Stimulated activated CD4-positive, alpha-beta T cell treated with anti-CD3 and anti-CD28 coated beads, Interleukin-2, amount 100 ng/mL, for 4 hours (primary cell): ENCODE measurements around the gene OR1F1.
"Not testable (repeated sequence)": the region's sequence is repeated elsewhere in the genome, so short reads cannot be mapped to it uniquely, and the experiment has no call there.

ENCODE experiments used
- DNase-seq: peaks from one replicate; pipeline ENCODE4 v3.0.0-alpha.2; 2020; ENCODE audit warnings: low read depth

The OR1F1 gene

DNA sequence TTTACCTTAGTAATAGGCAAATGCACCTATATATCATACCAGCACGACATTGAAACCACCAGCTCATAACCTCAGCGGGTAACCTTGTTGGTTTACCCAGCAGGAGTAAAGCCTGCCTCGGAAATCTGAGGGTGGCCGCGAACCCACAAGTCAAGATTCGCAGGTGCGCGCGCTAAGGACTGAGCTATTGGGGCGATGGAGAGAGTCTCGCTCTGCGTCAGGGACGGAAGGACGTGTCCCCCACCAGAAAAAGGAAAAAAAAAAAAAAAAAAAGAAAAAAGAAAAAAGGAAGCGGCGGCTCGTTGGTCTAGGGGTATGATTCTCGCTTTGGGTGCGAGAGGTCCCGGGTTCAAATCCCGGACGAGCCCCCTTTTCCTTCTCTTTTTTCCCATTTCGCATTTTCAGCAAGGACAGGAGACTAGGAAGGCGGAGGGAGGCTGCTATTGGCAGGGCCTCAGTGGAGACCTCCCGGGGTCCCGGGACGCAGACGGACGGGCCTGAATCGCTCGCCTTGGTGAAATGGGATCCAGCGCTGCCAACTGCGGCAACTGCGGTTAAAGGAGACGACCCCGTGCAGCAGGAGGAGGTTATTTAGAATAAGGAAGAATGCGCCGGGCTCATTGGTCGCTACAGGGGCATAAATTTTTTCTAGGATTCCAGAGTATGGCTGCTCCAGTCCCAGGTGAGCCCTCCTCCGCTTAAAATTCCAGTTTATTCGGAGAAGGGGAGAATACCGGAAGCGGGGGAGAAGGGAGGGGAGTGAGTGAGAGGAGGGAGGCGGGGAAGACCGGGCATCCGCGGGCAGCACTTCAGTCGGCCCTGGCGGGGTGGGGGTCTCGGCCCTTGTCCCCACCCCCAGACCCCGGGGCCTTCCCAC, at the start of gene OR1F1:
Gene OR1F1 (plus strand): TSS at position 407 of the 877 bp plus-strand sequence.
- peak; percentile 36 for DNase-seq

DNA sequence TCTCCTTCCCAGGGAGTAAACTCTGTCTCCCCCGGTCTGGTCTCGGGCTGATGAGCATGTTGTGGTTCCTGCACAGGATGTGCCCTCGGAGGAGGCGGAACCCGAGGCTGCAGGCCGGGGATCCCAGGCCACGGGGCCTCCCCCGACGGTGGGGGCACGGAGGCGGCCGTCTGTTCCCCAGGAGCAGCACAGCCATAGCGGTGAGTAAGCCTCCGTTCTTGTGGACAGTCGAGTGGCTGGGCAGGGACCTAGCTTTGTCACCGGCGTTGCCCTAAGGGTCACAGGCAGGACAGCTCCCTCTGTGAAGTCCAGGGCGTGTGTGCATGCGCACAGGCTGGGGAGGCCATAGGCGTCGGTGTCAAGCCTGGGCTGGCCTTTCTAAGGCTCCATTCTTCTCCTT, 49.7 kb upstream of the OR1F1 start:
- DNase-seq, result no peak

DNA sequence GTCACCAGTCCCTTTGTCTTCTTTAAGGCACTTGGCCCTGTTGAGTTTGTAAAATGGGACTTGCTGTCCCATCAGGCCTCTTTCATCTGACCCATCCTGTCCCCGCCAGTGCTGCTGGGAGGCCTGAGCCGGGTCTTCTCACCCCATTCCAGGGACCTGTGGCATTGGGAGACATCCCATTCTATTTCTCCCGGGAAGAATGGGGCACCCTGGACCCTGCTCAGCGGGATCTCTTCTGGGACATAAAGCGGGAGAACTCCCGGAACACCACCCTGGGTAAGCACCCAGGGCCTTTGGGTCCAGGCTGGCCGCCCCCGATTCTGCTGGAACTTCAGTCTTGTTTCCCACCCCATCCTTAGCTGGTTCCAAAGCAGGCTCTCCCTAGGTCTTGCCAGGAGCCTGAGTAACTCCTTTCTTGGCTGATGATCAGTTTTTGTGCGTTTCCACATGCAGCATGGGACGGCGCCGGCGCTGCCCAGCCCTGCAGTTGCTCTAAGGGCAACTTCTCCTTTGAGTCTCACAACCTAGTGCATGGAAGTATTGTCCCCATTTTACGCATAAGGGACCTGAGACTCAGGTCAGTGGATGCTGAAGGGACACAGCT, 49.1 kb upstream of the OR1F1 start:
- DNase-seq, result no peak

DNA sequence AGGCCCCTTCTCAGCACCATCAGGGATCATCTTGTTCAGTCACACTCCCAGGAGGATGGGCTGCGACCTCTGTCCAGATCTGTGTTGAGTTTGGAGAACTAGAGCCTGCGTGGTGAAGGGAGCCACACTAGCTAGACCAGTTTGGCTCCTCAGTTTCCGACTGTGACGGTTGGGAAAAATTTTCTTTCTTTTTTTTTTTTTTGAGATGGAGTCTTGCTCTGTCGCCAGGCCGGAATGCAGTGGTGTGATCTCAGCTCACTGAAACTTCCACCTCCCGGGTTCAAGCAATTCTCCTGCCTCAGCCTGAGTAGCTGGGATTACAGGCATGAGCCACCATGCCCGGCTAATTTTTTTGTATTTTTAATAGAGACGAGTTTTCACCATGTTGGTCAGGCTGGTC, 48.4 kb upstream of the OR1F1 start:
- not testable (repeated sequence) for DNase-seq

DNA sequence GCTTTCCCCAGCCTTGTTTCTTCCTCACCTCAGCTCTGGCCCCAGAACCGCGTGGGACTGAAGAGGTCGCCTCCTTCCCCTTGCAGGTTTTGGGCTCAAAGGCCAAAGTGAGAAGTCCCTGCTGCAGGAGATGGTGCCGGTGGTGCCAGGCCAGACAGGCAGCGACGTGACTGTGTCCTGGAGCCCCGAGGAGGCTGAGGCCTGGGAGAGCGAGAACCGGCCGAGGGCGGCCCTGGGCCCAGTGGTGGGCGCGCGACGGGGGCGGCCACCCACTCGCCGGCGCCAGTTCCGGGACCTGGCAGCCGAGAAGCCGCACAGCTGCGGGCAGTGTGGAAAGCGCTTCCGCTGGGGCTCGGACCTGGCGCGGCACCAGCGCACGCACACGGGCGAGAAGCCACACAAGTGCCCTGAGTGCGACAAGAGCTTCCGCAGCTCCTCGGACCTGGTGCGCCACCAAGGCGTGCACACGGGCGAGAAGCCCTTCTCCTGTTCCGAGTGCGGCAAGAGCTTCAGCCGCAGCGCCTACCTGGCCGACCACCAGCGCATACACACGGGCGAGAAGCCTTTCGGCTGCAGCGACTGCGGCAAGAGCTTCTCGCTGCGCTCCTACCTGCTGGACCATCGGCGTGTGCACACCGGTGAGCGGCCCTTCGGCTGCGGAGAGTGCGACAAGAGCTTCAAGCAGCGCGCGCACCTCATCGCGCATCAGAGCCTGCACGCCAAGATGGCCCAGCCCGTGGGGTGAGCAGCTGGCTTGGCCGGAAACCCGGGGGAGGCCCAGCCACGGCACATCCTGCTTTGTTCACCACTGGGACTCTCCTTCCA, 47.2 kb upstream of the OR1F1 start:
- DNase-seq, result no peak

DNA sequence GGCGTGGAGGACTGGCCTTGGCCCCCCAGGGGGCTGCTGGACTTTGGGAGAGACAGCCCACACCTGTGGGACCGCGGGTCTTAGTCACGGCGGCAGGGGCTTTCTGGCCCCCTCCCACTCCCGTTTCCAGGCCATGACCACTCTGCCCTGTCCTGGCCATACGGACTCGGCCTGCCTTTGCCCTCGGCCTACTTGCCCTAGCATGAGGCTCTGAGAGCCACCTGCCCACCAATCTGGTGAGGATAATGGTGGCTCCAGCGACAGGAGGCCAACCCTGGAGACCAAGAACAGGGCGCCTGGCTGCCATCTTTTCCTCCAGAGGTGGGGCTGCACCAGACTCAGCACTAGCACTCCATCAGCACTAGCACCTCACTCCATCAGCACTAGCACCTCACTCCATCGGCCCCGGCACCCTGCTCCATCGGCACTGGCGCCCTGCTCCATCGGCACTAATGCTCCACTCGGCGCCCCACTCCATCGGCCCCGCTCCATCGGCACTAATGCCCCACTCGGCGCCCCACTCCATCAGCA, 46.2 kb upstream of the OR1F1 start:
- no peak for DNase-seq

DNA sequence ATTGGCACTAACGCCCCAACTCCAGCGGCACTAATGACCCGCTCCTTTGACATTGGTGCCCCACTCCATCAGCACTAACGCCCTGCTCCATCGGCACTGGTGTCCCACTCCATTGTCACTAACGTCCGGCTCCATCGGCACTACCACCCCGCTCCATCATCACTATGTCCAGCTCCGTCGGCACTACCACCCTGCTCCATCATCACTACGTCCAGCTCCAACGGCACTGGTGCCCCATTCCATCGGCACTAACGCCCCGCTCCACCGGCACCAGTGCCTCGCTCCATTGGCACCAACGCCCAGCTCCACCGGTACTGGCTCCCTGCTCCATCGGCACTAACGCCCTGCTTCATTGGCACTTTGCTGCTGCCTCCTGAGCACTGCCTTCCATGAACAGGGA, 45.7 kb upstream of the OR1F1 start:
- DNase-seq, result no peak

DNA sequence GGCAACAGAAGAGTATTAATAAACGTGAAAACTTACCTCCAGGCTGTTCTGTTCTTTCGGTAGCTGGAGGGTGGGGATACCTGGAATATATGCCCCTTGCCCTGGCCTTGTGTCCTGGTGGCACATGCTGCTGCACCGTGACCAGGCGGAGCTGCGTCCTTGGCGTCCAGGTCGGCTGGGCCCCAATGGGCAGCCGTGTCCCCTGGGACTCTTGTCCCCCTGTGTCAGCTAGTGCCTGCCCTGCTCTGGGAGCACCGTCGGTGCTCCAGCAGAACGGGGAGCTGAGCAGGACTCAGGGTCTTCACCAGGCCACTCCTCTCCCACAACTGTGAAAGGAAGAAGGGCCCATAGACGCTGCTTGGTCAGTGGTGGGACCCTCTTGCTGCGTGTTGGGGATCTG, 45.2 kb upstream of the OR1F1 start:
- no peak for DNase-seq

DNA sequence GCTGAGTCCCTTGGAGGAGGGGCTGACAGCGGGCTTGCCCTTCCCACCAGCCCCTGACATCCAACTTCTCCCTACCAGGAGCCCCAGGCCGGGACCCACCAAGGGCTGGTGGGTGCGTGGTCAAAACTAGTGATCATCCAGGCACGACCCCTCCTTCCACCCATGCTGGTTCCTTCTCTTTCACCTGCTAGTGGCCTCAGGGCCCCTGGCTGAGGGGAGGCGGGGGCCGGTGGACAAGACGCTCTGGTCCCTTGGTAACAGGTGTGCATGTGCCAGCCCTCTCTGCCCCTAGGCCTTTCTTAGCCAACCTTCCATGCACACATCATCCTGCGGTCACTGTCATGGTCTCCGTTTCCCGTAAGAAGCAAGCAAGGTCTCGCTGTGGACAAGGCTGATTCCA, 44.8 kb upstream of the OR1F1 start:
- no peak for DNase-seq

DNA sequence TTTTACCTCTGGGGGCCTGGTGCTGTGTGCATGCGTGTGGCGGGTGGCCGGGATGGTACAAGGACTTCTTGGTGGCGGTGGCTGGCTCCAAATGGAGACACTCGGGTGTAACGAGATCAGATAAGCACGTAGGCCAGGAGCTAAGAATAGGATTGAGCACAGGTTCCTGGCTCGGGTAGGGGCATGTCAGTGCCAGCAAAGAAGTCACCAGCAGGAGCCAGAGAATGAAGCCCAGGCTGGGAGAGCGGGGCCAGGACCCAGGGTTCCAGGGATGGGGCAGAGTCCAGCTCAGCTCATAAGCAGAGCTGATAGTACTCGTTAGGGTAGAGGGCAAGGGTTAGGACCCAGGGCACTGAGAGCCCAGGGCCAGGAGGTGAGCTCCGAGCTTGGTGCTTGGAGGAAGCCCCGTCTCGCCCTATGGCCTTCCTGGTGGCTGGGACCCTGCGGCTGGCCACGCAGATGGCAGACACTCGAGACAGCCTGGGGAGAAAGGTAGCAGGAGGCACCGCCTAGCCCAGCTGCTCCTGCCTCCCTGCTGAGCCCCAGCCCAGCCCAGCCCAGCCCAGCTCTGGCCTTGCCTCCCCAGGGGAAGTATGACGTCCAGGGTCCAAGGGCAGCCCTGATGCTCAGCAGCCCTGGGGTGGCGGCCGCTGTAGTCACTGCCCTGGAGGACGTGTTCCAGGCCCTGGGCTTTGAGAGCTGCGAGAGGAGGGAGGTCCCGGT, 44.2 kb upstream of the OR1F1 start:
- DNase-seq, result no peak

DNA sequence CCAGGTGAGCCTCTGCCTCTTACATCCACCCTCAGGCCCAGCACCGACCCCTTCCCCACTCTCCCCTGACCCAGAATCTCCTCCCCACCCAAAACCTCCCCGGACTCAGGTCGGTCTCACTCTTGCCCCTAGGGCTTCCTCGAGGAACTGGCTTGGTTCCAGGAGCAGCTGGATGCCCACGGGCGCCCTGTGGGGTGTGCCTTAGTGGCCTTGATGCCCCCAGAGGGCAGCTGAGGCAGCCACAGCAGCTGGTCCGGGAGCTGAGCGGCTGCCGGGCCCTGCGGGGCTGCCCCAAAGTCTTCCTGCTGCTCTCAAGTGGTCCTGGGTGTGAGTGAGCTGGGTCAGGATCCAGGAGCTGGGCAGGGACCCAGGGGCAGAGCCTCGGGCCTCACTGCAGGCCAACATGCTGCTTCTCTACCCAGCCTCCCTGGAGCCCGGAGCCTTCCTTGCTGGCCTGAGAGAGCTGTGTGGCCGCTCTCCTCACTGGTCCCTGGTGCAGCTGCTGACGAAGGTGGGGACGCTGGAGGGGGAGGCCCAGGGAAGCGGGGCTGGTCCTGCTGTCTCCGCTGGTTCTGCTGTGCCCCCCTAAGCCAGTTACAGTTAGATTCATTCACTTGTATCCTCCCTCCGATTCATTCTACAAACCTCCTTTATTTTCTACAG, 43.6 kb upstream of the OR1F1 start:
- DNase-seq, result no peak

DNA sequence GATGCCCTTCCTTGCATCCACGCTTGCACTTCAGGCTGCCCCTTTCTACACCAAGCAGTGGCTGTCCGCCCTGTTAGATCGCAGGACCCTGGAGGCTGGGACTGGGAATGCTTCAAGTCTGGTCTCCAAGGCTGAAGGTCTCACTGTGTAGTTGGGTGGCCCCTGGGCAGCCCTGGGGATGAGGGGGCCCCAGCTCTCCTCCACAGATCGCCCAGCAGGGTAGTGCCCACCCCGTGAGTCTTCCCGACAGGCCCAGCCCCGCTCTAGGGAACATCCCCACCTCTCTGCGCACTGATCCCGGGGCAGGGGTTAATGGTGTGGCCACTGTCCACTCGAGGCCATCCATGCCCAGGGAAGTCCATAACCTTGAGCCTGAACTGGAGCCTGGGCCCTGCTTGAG, 42.9 kb upstream of the OR1F1 start:
- DNase-seq, result no peak

DNA sequence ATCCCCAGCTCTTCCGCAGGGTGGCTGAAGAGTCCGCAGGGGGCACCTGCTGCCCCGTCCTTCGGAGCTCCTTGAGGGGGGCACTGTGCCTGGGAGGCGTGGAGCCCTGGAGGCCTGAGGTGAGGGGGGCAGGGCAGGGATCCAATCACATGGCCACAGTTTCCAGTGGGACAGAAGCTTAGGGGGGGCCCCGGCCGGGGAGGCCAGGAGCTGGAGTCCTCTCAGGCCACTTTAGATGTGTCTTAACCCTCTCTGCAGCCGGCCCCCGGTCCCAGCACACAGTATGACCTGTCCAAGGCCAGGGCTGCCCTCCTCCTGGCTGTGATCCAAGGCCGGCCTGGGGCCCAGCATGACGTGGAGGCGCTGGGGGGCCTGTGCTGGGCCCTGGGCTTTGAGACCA, 42.3 kb upstream of the OR1F1 start:
- no peak for DNase-seq

DNA sequence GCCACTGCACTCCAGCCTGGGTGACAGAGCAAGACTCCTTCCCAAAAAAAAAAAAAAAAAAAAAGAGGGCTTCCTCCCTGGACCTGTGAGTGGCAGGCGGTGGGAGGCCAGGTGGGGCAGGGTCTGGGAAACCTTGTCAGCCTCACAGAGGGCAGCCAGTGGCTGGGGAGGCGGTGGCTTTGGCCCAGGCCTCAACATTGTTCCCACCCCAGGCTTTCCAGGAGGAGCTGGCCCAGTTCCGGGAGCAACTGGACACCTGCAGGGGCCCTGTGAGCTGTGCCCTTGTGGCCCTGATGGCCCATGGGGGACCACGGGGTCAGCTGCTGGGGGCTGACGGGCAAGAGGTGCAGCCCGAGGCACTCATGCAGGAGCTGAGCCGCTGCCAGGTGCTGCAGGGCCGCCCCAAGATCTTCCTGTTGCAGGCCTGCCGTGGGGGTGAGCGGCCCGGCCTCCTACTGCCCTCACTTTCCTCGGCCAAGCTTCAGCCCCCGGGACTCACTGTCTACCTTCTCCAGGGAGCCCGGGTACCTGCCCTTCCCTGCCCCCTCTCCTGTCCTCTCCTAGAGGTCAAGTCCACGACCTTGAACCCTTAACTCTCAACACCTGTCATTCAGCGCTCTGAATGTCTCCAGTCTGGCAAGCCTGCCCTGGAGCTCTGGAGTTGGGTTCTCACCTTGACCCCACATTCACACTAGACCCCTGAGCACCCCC, 40.8 kb upstream of the OR1F1 start:
- no peak for DNase-seq

DNA sequence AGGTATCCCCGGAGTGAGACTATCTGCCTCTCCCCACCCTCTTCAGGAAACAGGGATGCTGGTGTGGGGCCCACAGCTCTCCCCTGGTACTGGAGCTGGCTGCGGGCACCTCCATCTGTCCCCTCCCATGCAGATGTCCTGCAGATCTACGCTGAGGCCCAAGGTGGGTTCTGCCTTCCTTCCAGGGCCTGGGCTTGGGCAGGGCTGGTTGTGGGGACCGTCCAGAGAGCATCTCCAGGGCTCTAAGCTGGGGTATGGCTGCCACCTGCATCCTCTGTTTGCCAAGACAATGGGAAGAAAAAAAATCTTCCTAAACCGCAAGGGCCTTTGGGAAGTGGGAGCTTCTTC, 40.3 kb upstream of the OR1F1 start:
- no peak for DNase-seq

DNA sequence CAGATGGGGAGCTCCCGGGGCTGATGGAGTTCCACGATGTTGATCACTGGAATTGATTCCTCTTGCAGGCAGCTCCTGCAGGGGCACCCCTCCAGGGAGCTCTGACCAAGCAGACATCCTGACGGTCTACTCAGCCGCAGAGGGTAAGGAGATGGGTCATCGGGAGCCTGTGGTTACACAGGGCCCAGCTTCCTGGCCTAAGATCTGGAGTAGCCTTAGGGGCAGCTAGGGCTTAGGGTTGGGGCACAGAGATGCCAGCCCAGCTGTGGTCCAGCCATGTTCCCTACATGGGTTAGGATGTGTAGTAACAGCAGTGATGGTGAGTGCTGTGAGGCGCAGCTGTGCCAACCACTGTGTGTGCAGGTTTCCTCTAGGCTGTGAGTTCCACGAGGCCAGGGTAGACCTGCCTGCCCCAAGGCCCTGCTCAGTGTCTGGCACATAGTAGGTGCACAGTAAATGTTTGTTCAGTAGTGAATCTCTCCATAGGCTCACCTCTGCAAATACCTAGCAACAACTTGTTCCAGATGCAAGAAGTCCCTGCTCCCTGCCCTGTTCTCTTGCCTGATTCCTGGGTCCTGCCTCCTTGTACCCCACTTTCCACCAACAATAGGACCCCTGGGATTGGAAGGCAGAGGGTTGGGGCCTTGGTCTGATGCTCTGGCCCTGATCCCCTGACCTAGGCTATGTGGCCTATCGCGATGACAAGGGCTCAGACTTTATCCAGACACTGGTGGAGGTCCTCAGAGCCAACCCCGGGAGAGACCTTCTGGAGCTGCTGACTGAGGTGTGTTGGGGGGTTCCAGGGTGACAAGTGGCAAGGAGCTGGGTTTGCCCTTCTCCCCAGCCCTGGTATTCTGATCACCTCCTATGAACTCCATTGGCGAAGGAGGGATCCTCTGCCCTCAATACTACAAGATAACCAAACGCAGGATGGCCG, 39.5 kb upstream of the OR1F1 start:
- DNase-seq, result no peak

DNA sequence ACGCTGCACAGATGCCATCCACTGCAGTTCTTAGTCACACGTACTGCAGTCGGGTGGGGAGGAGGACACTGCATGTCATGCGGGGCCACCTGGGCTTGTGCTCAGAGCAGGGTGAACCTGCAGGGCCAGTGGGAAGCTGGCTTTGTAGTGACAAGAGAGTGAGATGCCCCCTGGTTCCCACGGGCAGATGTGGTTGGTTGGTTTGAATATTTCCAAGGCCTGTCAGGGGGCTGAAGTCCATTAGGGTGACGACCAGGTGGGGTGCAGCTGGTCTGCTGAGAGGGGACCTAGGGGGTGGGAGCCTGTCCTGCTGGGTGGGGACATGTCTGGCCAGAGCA, 38.8 kb upstream of the OR1F1 start:
- DNase-seq, result no peak

DNA sequence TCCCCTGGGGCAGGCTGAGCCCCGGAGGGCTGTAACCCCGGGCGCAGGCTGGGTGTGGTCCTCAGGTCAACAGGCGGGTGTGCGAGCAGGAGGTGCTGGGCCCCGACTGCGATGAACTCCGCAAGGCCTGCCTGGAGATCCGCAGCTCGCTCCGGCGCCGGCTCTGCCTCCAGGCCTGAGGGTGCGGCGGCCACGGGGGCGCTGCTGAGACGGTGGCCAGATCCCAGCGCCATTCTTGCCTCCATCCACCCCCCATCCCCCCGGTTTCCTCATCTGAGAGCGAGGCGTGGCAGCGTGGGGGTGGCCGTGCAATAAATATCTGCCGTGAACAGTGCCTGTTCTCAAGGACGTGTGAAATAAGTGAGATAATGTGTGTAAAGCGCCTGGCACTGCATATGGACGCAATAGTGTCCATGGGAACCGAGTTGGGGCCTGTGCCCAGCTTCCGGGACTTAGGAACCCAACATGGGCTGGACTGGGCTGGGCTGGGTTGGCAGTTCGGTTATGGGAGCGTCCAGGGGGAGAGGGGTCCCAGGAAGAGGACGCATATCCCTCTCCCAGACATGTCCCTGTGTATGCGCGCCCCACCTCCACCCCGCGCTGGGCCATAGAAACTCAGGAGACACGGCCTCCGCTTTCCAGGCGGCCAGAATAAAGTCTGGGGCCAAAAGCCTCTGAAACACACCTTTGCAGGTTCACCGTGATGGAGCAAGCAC, 38.2 kb upstream of the OR1F1 start:
- DNase-seq, result no peak
